ENCODE data around the gene CYB5R3. TPM values are rescaled to one million over a fixed set of nuclear protein-coding genes. Genes with fewer than 3 reads are reported as not detected.
A peak's percentile ranks its signal among the peaks of the same experiment; 100 is the strongest.
"Not testable (repeated sequence)": the region's sequence is repeated elsewhere in the genome, so short reads cannot be mapped to it uniquely, and the experiment has no call there.

Gene CYB5R3
- polyA plus RNA-seq, 1 donor: 189 TPM

- no peak for DNase-seq
Measured at GRCh38 chr22:42623301-42623751, 25.9 kb downstream of the CYB5R3 start.

- no peak for DNase-seq
Measured at GRCh38 chr22:42622061-42622710, 27.0 kb downstream of the CYB5R3 start.

- peak; percentile 62 for DNase-seq
Measured at GRCh38 chr22:42621505-42622002, 27.6 kb downstream of the CYB5R3 start.

- DNase-seq: no peak
Measured at GRCh38 chr22:42620084-42620483, 29.1 kb downstream of the CYB5R3 start.

GRCh38 chr22:42619261-42620063 is 29.7 kb downstream of the CYB5R3 start:
- no peak for DNase-seq

- no peak for DNase-seq
Measured at GRCh38 chr22:42617155-42617983, 31.8 kb downstream of the CYB5R3 start.

- not testable (repeated sequence) for DNase-seq
Measured at GRCh38 chr22:42615860-42616175, 33.4 kb downstream of the CYB5R3 start.

GRCh38 chr22:42615092-42615859 is 33.9 kb downstream of the CYB5R3 start:
- DNase-seq: peak; percentile 92

GRCh38 chr22:42614312-42615091 is 34.7 kb downstream of the CYB5R3 start, which contains the start of gene POLDIP3:
Gene POLDIP3 (minus strand): TSS chr22:42614883. CDS start chr22:42614857, 26 bp downstream.
- peak; percentile 99 for DNase-seq

GRCh38 chr22:42613872-42614301 is 35.3 kb downstream of the CYB5R3 start:
- DNase-seq: no peak

GRCh38 chr22:42612336-42612735 is 36.9 kb downstream of the CYB5R3 start:
- DNase-seq: no peak

GRCh38 chr22:42611051-42611450 is 38.1 kb downstream of the CYB5R3 start:
- no peak for DNase-seq

- DNase-seq: no peak
Measured at GRCh38 chr22:42610186-42610585, 39.0 kb downstream of the CYB5R3 start.

- no peak for DNase-seq
Measured at GRCh38 chr22:42608823-42609361, 40.3 kb downstream of the CYB5R3 start.

- no peak for DNase-seq
Measured at GRCh38 chr22:42608136-42608822, 40.9 kb downstream of the CYB5R3 start.

GRCh38 chr22:42607641-42608040 is 41.6 kb downstream of the CYB5R3 start:
- DNase-seq: not testable (repeated sequence)

- no peak for DNase-seq
Measured at GRCh38 chr22:42604403-42604802, 44.8 kb downstream of the CYB5R3 start.

GRCh38 chr22:42603427-42603826 is 45.8 kb downstream of the CYB5R3 start:
- DNase-seq: no peak

- no peak for DNase-seq
Measured at GRCh38 chr22:42602470-42602869, 46.7 kb downstream of the CYB5R3 start.

- no peak for DNase-seq
Measured at GRCh38 chr22:42601879-42602465, 47.2 kb downstream of the CYB5R3 start.

Data from hindlimb muscle (tissue), 1 donor.